D721Med (cell line): ENCODE data around the gene CCNI2.

Experiments used
- DNase-seq: peaks from one replicate; pipeline ENCODE4 v3.0.0; 2011; ENCODE audit warnings: low spot score; ENCODE audit not compliant: insufficient read length
- FAIRE-seq: peaks from 2 replicates; lab custom pipeline; 2011; peaks lifted over from hg19 to GRCh38; lab: Jason Lieb, UNC
- CTCF ChIP-seq: IDR thresholded peaks from 2 replicates; pipeline ENCODE4 v1.5.1; 2012; ENCODE audit warnings: mild to moderate bottlenecking, control low read depth; ENCODE audit not compliant: insufficient read depth; ENCODE audit errors: missing control alignments

The CCNI2 gene

DNA sequence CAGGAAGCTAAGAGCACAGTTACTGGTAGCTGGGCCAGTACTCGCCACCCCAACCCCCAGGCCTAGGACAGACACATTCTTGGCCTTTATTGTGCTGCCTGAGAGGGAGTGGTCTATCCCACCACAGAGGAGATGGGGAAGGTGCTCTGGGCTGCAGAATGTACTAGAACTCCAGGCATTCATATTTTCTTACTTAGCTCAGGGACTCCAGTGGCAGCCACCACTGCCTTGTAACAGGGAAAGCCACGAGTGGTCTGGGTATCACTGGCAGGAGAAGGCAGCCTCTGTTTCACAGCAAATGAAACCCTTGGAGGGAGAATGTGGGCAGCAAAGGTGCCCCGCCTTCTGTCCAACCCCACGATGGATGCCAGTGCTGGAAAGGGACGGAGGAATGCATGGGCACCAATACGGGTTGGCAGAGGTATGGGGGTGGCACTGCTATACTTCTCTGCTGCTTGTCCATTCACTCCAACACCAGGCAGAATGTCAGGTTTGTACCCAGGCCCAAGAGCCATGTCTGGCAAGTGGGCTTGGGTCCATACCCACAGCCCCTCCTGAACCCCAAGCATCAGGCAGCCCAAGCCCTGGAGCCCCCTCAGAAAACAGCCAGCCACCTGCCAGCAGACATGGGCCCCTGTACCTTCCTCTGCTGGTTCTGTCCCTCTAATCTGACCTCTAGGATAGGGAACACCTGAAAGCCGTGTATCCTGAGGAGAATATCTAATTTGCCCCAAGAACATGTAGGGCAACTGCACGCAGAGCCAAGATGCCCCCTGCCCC, 25.3 kb downstream of the CCNI2 start:
- TF ChIP-seq CTCF: no peak
- FAIRE-seq (no peak), DNase-seq (no peak)

- no peak for FAIRE-seq
- TF ChIP-seq CTCF: no peak
- DNase-seq: no peak
These were observed 25.9 kb downstream of the CCNI2 start for GRCh38 chr5:132773114-132773513.

GRCh38 chr5:132773601-132774355, 26.6 kb downstream of the CCNI2 start:
- peak; percentile 70 for DNase-seq

GRCh38 chr5:132774406-132774805, 27.2 kb downstream of the CCNI2 start:
- DNase-seq: no peak
- no peak for TF ChIP-seq CTCF
- no peak for FAIRE-seq

More at GRCh38 chr5:132773601-132774355, 26.6 kb downstream of the CCNI2 start:
- no peak for FAIRE-seq
- no peak for TF ChIP-seq CTCF

DNA sequence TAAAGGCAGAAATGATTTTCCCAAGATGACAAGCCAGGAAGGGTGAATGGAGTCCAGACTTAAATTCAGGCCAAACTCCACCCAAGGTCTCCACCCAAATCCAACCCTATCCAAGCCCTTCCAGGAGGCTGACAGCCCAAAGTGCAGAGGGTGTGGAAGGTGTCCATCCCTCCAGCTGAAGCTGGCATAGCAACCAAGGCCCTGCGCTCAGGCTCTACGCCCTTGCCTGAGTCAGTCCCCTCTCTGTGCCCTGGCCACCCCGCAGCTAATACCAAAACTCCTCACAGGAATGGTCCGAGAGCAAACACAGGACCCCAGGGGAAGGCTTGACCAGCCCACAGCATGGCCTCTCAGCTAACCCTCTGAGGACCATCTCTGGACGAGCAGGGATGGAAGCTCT, 27.7 kb downstream of the CCNI2 start:
- FAIRE-seq (no peak), DNase-seq (no peak)
- no peak for TF ChIP-seq CTCF

DNA sequence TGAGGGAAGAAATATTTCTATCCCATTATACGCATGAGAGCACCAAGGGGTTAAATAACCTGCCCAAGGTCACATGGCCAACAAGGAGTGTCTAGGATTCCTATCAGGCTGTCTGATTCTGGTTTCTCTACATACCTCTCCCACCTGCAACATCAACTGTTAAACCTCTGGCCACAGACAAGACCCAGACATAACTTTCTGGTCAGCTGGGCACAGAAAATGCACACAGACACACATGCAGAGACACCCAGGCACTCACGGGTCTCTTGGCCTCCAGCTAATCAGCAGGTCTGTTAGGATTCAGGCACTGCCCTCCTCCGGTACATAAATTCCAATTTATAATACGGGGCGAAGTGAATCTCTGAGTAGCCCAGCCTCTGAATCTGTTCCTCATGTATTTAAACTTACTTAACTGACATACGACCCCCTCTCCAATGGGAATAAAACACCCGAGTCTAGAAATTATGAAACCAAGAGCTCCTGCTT, 28.3 kb downstream of the CCNI2 start:
- no peak for FAIRE-seq
- DNase-seq: no peak
- TF ChIP-seq CTCF: no peak
